Astrocyte (in vitro differentiated cells and primary cell): ENCODE results near the gene PRKCA. TPM values are rescaled to one million over a fixed set of nuclear protein-coding genes. Genes with fewer than 3 reads are reported as not detected.
A peak's percentile ranks its signal among the peaks of the same experiment; 100 is the strongest.

ENCODE experiments used
- DNase-seq: peaks from one replicate; pipeline ENCODE4 v3.0.0-alpha.2; 2010; ENCODE audit warnings: low read depth
- FAIRE-seq: peaks from 2 replicates; lab custom pipeline; 2011; peaks lifted over from hg19 to GRCh38; lab: Jason Lieb, UNC
- H2AFZ ChIP-seq: 2 replicates; pipeline ENCODE4 v1.6.0; 2012; ENCODE audit warnings: low read depth, low read length, inconsistent platforms
- H3K27ac ChIP-seq: 2 replicates; pipeline ENCODE4 v1.5.1; 2011; ENCODE audit warnings: low read depth, low read length, inconsistent platforms
- H3K27me3 ChIP-seq: 2 replicates; pipeline ENCODE4 v1.6.0; 2011; ENCODE audit warnings: low read length, inconsistent platforms; ENCODE audit not compliant: insufficient read depth
- H3K36me3 ChIP-seq: 2 replicates; pipeline ENCODE4 v1.5.1; 2011; ENCODE audit warnings: low read length, inconsistent platforms; ENCODE audit not compliant: insufficient read depth
- H3K4me1 ChIP-seq: 2 replicates; pipeline ENCODE4 v1.5.1; 2011; ENCODE audit warnings: low read length, inconsistent platforms; ENCODE audit not compliant: insufficient read depth
- H3K4me2 ChIP-seq: 2 replicates; pipeline ENCODE4 v1.6.0; 2012; ENCODE audit warnings: low read length, inconsistent platforms
- H3K4me3 ChIP-seq: 2 replicates; pipeline ENCODE4 v1.5.1; 2011; ENCODE audit warnings: low read depth, mild to moderate bottlenecking, low read length, inconsistent platforms; ENCODE audit not compliant: insufficient read depth
- H3K79me2 ChIP-seq: 2 replicates; pipeline ENCODE4 v1.6.0; 2012; ENCODE audit warnings: mild to moderate bottlenecking, low read length, inconsistent platforms; ENCODE audit not compliant: insufficient read depth
- H3K9ac ChIP-seq: 2 replicates; pipeline ENCODE4 v1.6.0; 2012; ENCODE audit warnings: mild to moderate bottlenecking, low read length, inconsistent platforms
- H3K9me3 ChIP-seq: 2 replicates; pipeline ENCODE4 v1.5.1; 2012; ENCODE audit warnings: low read depth, mild to moderate bottlenecking, low read length, inconsistent platforms; ENCODE audit not compliant: insufficient read depth
- H4K20me1 ChIP-seq: 2 replicates; pipeline ENCODE4 v1.6.0; 2012; ENCODE audit warnings: low read length, inconsistent platforms; ENCODE audit not compliant: insufficient read depth
- H3K27ac Mint-ChIP-seq: one replicate; pipeline ENCODE4 v1.8.0; 2021; ENCODE audit warnings: mild to moderate bottlenecking, mixed read lengths; ENCODE audit not compliant: unreplicated experiment
- H3K27me3 Mint-ChIP-seq: one replicate; pipeline ENCODE4 v1.8.0; 2021; ENCODE audit warnings: low read depth, mixed read lengths; ENCODE audit not compliant: unreplicated experiment
- H3K36me3 Mint-ChIP-seq: one replicate; pipeline ENCODE4 v1.8.0; 2021; ENCODE audit warnings: low read depth, mixed read lengths; ENCODE audit not compliant: unreplicated experiment
- H3K4me1 Mint-ChIP-seq: one replicate; pipeline ENCODE4 v1.8.0; 2021; ENCODE audit warnings: low read depth, mixed read lengths; ENCODE audit not compliant: unreplicated experiment
- H3K4me3 Mint-ChIP-seq: one replicate; pipeline ENCODE4 v1.8.0; 2021; ENCODE audit warnings: mild to moderate bottlenecking, moderate library complexity, mixed read lengths; ENCODE audit not compliant: unreplicated experiment
- H3K9me3 Mint-ChIP-seq: one replicate; pipeline ENCODE4 v1.8.0; 2021; ENCODE audit warnings: mild to moderate bottlenecking, mixed read lengths; ENCODE audit not compliant: unreplicated experiment
- EZH2 ChIP-seq: IDR thresholded peaks from 2 replicates; pipeline ENCODE4 v1.6.1; 2012; ENCODE audit warnings: mild to moderate bottlenecking, low read length, inconsistent platforms; ENCODE audit not compliant: insufficient read depth
- total RNA-seq: library from RNA; stranded (reverse); gene quantifications from 2 replicates; pipeline ENCODE4 v1.2.1, GENCODE V29; 2021
- TF ChIP-seq, protein P1 (sequence below): IDR thresholded peaks from 2 replicates; pipeline ENCODE4 v1.5.1; 2011; ENCODE audit warnings: low read depth, mild to moderate bottlenecking, inconsistent platforms, low read length, moderate library complexity; ENCODE audit not compliant: insufficient read depth

Gene PRKCA
- total RNA-seq, 1 donor from 2014 or later: 49.9 TPM

DNA sequence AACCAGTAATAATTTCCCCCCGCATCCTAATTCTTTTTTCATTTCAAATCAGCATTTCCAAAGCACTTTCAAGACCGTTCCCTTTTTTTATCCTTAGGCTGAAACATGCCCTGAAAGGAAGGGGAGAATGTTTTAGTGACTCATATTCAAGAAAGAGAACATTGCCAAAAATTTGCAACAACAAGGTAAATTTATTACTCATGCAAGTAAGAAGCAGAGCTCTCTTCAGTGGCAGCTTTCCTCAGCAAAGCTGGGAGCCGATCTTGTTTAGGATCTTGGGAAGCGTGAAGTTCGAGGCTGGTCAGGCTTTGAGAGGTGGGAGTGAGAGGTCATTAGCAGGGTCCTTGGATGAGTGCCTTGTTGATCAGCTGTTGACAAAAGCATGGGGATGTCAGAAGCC lies 129.5 kb downstream of the PRKCA start:
- no peaks in the 10 kb centered on the region for H3K9me3 Mint-ChIP-seq
- Histone ChIP-seq H4K20me1 (peaks cover 61% of the 10 kb centered on the region), H3K27me3 (no peaks in the 10 kb centered on the region), H3K4me3 (peak overlapping the region; percentile 42), H2AFZ (peak overlapping the region; percentile 24), H3K79me2 (peaks cover 81% of the 10 kb centered on the region), H3K4me1 (peaks cover 19% of the 10 kb centered on the region), H3K27ac (peak overlapping the region; percentile 81), H3K9me3 (no peaks in the 10 kb centered on the region), H3K9ac (peak overlapping the region; percentile 66), H3K36me3 (no peaks in the 10 kb centered on the region), H3K4me2 (peak overlapping the region; percentile 82)
- H3K4me1 Mint-ChIP-seq: peaks cover 17% of the 10 kb centered on the region
- H3K27me3 Mint-ChIP-seq: no peaks in the 10 kb centered on the region
- H3K4me3 Mint-ChIP-seq: no peak overlapping the region
- peaks cover 3% of the 10 kb centered on the region for H3K36me3 Mint-ChIP-seq
- DNase-seq: peak; percentile 89
- peak overlapping the region; percentile 16 for H3K27ac Mint-ChIP-seq
- no peak for TF ChIP-seq EZH2
- TF ChIP-seq, protein P1, sequence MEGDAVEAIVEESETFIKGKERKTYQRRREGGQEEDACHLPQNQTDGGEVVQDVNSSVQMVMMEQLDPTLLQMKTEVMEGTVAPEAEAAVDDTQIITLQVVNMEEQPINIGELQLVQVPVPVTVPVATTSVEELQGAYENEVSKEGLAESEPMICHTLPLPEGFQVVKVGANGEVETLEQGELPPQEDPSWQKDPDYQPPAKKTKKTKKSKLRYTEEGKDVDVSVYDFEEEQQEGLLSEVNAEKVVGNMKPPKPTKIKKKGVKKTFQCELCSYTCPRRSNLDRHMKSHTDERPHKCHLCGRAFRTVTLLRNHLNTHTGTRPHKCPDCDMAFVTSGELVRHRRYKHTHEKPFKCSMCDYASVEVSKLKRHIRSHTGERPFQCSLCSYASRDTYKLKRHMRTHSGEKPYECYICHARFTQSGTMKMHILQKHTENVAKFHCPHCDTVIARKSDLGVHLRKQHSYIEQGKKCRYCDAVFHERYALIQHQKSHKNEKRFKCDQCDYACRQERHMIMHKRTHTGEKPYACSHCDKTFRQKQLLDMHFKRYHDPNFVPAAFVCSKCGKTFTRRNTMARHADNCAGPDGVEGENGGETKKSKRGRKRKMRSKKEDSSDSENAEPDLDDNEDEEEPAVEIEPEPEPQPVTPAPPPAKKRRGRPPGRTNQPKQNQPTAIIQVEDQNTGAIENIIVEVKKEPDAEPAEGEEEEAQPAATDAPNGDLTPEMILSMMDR: no peak
- FAIRE-seq: peak; percentile 23

DNA sequence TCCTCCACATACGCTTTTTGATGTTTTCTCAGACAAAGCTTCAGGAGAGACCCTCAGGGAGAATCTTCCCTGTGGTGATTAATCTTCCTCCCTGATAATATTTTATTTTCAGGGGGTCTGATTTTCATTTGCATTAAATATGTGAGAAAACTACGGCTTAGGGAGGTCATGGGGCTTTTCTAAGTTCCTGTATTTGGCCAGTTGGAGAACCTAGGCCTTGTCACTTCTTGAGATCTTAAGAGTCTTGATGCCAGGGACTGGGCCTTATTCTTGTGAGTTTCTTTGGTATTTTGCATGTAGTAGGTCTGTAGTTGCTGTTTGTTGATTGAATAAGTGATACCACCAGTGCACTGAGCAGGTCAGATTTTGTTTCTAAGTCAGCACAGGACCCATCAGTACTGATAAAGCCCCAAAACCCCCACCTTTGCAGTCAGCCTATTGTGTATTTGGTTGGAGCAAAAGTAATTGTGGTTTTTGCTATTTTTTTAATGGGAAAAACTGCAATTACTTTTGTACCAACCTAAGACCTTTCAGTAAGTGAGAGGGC lies 130.1 kb downstream of the PRKCA start:
- TF ChIP-seq EZH2: no peak
- TF ChIP-seq, protein P1: no peak
- peaks cover under 1% of the 10 kb centered on the region for H3K36me3 Mint-ChIP-seq
- peaks cover 19% of the 10 kb centered on the region for H3K4me1 Mint-ChIP-seq
- FAIRE-seq (no peak), DNase-seq (no peak)
- no peak overlapping the region for H2AFZ ChIP-seq
- no peaks in the 10 kb centered on the region for H3K9me3 Mint-ChIP-seq
- H3K27ac ChIP-seq: peak overlapping the region; percentile 81
- H3K4me3 Mint-ChIP-seq: no peak overlapping the region
- H3K4me2 ChIP-seq: peak overlapping the region; percentile 82
- peaks cover 19% of the 10 kb centered on the region for H3K4me1 ChIP-seq
- no peaks in the 10 kb centered on the region for H3K27me3 ChIP-seq
- H3K9ac ChIP-seq: peak overlapping the region; percentile 66
- peaks cover 59% of the 10 kb centered on the region for H4K20me1 ChIP-seq
- peaks cover 76% of the 10 kb centered on the region for H3K79me2 ChIP-seq
- H3K9me3 ChIP-seq: no peaks in the 10 kb centered on the region
- H3K36me3 ChIP-seq: no peaks in the 10 kb centered on the region
- H3K27me3 Mint-ChIP-seq: no peaks in the 10 kb centered on the region
- H3K27ac Mint-ChIP-seq: peak overlapping the region; percentile 16
- H3K4me3 ChIP-seq: peak overlapping the region; percentile 27

DNA sequence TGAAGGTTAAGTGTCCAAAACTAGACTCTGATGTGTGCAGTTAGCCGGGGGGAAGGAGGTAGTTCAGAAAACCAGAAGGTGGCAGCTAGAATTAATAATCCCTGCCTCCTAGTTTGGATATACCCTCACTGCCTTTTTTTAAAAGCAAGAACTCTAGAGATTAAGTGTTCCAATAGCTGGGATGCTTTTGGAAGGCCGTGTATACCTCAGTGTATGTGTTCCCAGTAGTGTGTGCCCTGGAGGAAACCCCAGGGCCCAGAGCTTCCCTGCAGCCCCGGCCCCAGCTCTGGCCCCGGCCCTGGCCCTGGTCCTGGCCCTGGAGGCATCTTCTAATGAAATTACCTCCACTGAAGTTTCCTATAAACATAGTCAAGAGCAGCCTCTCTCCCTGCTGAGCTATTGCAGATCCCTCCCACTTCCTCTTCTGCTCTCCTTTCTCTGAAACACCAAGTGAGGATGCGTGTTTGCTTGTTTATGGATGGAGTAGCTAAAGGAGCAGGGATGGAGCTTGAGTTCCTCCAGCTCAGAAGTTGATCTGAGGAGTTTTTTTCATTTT lies 130.7 kb downstream of the PRKCA start:
- peaks cover 19% of the 10 kb centered on the region for H3K4me1 ChIP-seq

More for the DNA sequence above, 130.7 kb downstream of the PRKCA start:
- Histone ChIP-seq H3K36me3 (no peaks in the 10 kb centered on the region), H3K4me2 (no peak overlapping the region), H3K9ac (no peak overlapping the region), H2AFZ (no peak overlapping the region), H3K9me3 (no peaks in the 10 kb centered on the region), H3K27me3 (no peaks in the 10 kb centered on the region), H3K79me2 (peaks cover 72% of the 10 kb centered on the region), H3K4me3 (no peak overlapping the region), H3K27ac (no peak overlapping the region), H4K20me1 (peaks cover 62% of the 10 kb centered on the region)
- H3K27ac Mint-ChIP-seq: no peak overlapping the region
- H3K4me1 Mint-ChIP-seq: peaks cover 19% of the 10 kb centered on the region
- no peak for DNase-seq
- H3K9me3 Mint-ChIP-seq: no peaks in the 10 kb centered on the region
- no peaks in the 10 kb centered on the region for H3K27me3 Mint-ChIP-seq
- H3K36me3 Mint-ChIP-seq: no peaks in the 10 kb centered on the region
- no peak for FAIRE-seq
- H3K4me3 Mint-ChIP-seq: no peak overlapping the region
- TF ChIP-seq EZH2: no peak
- TF ChIP-seq, protein P1: no peak
